HepG2 (cell line): ENCODE results near the gene VAV2. TPM values are rescaled to one million over a fixed set of nuclear protein-coding genes. Genes with fewer than 3 reads are reported as not detected.
A peak's percentile ranks its signal among the peaks of the same experiment; 100 is the strongest.

ENCODE experiments used
- AHDC1 ChIP-seq: sonication (generic); formaldehyde crosslinking; IDR thresholded peaks from 2 replicates; pipeline ENCODE4 v1.5.1; 2020; ENCODE audit warnings: mild to moderate bottlenecking, missing genetic modification reagents, borderline replicate concordance
- CHD2 ChIP-seq: IDR thresholded peaks from 2 replicates; pipeline ENCODE4 v1.6.1; 2011; ENCODE audit warnings: low read depth, low read length, improper control_type of control experiment
- E2F5 ChIP-seq: sonication (generic); formaldehyde crosslinking; conservative IDR thresholded peaks from 2 replicates; pipeline ENCODE4 v1.4.0; 2020; ENCODE audit warnings: missing genetic modification reagents
- HDAC1 ChIP-seq: sonication (generic); formaldehyde crosslinking; IDR thresholded peaks from 2 replicates; pipeline ENCODE4 v1.5.1; 2020; ENCODE audit warnings: mild to moderate bottlenecking, missing genetic modification reagents
- IKZF4 ChIP-seq: sonication (generic); formaldehyde crosslinking; IDR thresholded peaks from 2 replicates; pipeline ENCODE4 v1.5.1; 2020; ENCODE audit warnings: borderline replicate concordance, mild to moderate bottlenecking, low read depth, missing genetic modification reagents; ENCODE audit errors: not compliant biosample characterization
- KLF13 ChIP-seq: sonication (generic); formaldehyde crosslinking; IDR thresholded peaks from 2 replicates; pipeline ENCODE4 v1.4.0; 2020; ENCODE audit warnings: mild to moderate bottlenecking, missing genetic modification reagents
- MAF1 ChIP-seq: sonication (generic); formaldehyde crosslinking; IDR thresholded peaks from 2 replicates; pipeline ENCODE4 v1.5.0; 2020; ENCODE audit warnings: missing genetic modification reagents, borderline replicate concordance
- NFE2 ChIP-seq: sonication (generic); formaldehyde crosslinking; IDR thresholded peaks from 2 replicates; pipeline ENCODE4 v1.4.0; 2020; ENCODE audit warnings: missing genetic modification reagents
- TCF12 ChIP-seq, 2 experiments: fragments of 450-650 bp in 1 of 2; sonication (generic) in 1 of 2; formaldehyde crosslinking in 1 of 2; IDR thresholded peaks; 2 replicates each; pipeline versions ENCODE4 v1.6.1 to v1.8.0; 2017 to 2022; ENCODE audit warnings: antibody characterized with exemption in 1 of 2, mild to moderate bottlenecking in 1 of 2, missing genetic modification reagents in 1 of 2, moderate library complexity in 1 of 2
- YEATS2 ChIP-seq: sonication (generic); formaldehyde crosslinking; IDR thresholded peaks from 2 replicates; pipeline ENCODE4 v1.4.0; 2020; ENCODE audit warnings: missing genetic modification reagents, borderline replicate concordance
- ZNF20 ChIP-seq: sonication (generic); formaldehyde crosslinking; IDR thresholded peaks from 2 replicates; pipeline ENCODE4 v1.4.0; 2020; ENCODE audit warnings: mild to moderate bottlenecking, moderate library complexity, missing genetic modification reagents
- ZNF224 ChIP-seq: sonication (generic); formaldehyde crosslinking; IDR thresholded peaks from 2 replicates; pipeline ENCODE4 v1.5.0; 2020; ENCODE audit warnings: mild to moderate bottlenecking, missing genetic modification reagents
- ZNF317 ChIP-seq: sonication (generic); formaldehyde crosslinking; IDR thresholded peaks from 2 replicates; pipeline ENCODE4 v1.5.0; 2020; ENCODE audit warnings: mild to moderate bottlenecking, missing genetic modification reagents
- ZNF446 ChIP-seq: sonication (generic); formaldehyde crosslinking; IDR thresholded peaks from 2 replicates; pipeline ENCODE4 v1.5.0; 2020; ENCODE audit warnings: mild to moderate bottlenecking, missing genetic modification reagents
- ZNF646 ChIP-seq: sonication (generic); formaldehyde crosslinking; IDR thresholded peaks from 2 replicates; pipeline ENCODE4 v1.9.0; 2021; ENCODE audit warnings: mild to moderate bottlenecking, missing genetic modification reagents
- polyA plus RNA-seq, 8 experiments: library from polyadenylated mRNA; depleted of rRNA in 3 of 8; stranded (reverse) in 7 of 8; unstranded in 1 of 8; fragments of >200 nt; fragmentation: Illumina TruSeq in 4 of 8; extraction: Trizol in 4 of 8; gene quantifications; 2 replicates each; pipeline versions ENCODE4 v1.2.1 to v1.2.3, GENCODE V29; 2011 to 2016; ENCODE audit warnings: low read depth in 4 of 8, missing spikeins in 1 of 8, mixed read lengths in 1 of 8; ENCODE audit not compliant: insufficient read depth in 1 of 8
- total RNA-seq, 5 experiments: library from RNA; depleted of rRNA; stranded (reverse); fragments of >200 nt; fragmentation: Illumina TruSeq; extraction: Trizol; gene quantifications; 2 replicates each; pipeline ENCODE4 v1.2.3, GENCODE V29; 2016; ENCODE audit warnings: low read depth in 1 of 5

VAV2 gene
- total and polyA plus RNA-seq, 2 of the 13 experiments (the other 11 are each of a cell fraction or from before 2014, with no cell fraction given): 22.5 to 22.9 TPM

- TF ChIP-seq E2F5 (CRISPR knock-in tag) (no peak), IKZF4 (CRISPR knock-in tag) (no peak), ZNF317 (CRISPR knock-in tag) (no peak), AHDC1 (CRISPR knock-in tag) (no peak), YEATS2 (CRISPR knock-in tag) (no peak), MAF1 (CRISPR knock-in tag) (no peak), KLF13 (CRISPR knock-in tag) (no peak), ZNF224 (CRISPR knock-in tag) (no peak), ZNF20 (CRISPR knock-in tag) (no peak), ZNF446 (CRISPR knock-in tag) (no peak), HDAC1 (CRISPR knock-in tag) (peak; percentile 94), CHD2 (no peak), ZNF646 (CRISPR knock-in tag) (no peak), NFE2 (no peak), TCF12 (IDR thresholded peaks at IDR 0.05) (no peak), TCF12 (CRISPR knock-in tag; IDR thresholded peaks at IDR 0.05) (no peak)
Measured at GRCh38 chr9:133990366-133991213, 1.5 kb downstream of the VAV2 start (continued).
